Spinal cord (tissue), 10 donors: ENCODE results near the gene ZNF267. TPM values are rescaled to one million over a fixed set of nuclear protein-coding genes. Genes with fewer than 3 reads are reported as not detected.
A peak's percentile ranks its signal among the peaks of the same experiment; 100 is the strongest.
"Not testable (repeated sequence)": the region's sequence is repeated elsewhere in the genome, so short reads cannot be mapped to it uniquely, and the experiment has no call there.

Source experiments
- DNase-seq, 6 donors: peaks; one replicate each; pipeline versions ENCODE4 v3.0.0 to v3.0.0-alpha.2; 2013 to 2015; ENCODE audit warnings: low spot score in 6 of 6, low read depth in 4 of 6
- H3K27ac ChIP-seq: one replicate; pipeline ENCODE4 v1.5.1; 2013; ENCODE audit warnings: low read depth, low read length, control low read depth
- H3K27me3 ChIP-seq: one replicate; pipeline ENCODE4 v1.6.1; 2013; ENCODE audit warnings: low read length; ENCODE audit not compliant: control insufficient read depth, insufficient read depth
- H3K36me3 ChIP-seq: one replicate; pipeline ENCODE4 v1.6.1; 2013; ENCODE audit warnings: low read length; ENCODE audit not compliant: control insufficient read depth, insufficient read depth
- H3K4me1 ChIP-seq: one replicate; pipeline ENCODE4 v1.6.1; 2013; ENCODE audit warnings: low read length; ENCODE audit not compliant: control insufficient read depth, insufficient read depth
- H3K4me3 ChIP-seq: one replicate; pipeline ENCODE4 v1.5.1; 2013; ENCODE audit warnings: low read depth, low read length, control low read depth
- H3K9me3 ChIP-seq: one replicate; pipeline ENCODE4 v1.6.1; 2013; ENCODE audit warnings: low read length; ENCODE audit not compliant: control insufficient read depth, insufficient read depth
- WGBS: methylation state at CpG from one replicate; pipeline ENCODE4 v1.1.5; 2013; ENCODE audit warnings: missing lambda C conversion rate; ENCODE audit not compliant: insufficient coverage; 5-methylcytosine and 5-hydroxymethylcytosine counted together
- long read RNA-seq, 4 donors: transcript quantifications; one replicate each; lab custom pipeline, GENCODE V29; 2026
- polyA plus RNA-seq, 2 donors: library from polyadenylated mRNA; unstranded; fragments of 120-200 nt; gene quantifications; one replicate each; pipeline ENCODE4 v1.2.1, GENCODE V29; 2013; ENCODE audit not compliant: insufficient read length in 2 of 2
- total RNA-seq, 2 donors: library from RNA; depleted of rRNA in 1 of 2; stranded (reverse); fragments of 120-200 nt in 1 of 2; fragments of >200 nt in 1 of 2; gene quantifications; one replicate each; pipeline versions ENCODE4 v1.2.3 to v1.2.4, GENCODE V29; 2013 to 2014
- donor health status: healthy.

ZNF267 gene
- total RNA-seq = 10 to 100 TPM; 13.0 to 19.8 TPM
- polyA plus RNA-seq = 1 to 10 TPM; 6.6 to 9.5 TPM
- long read RNA-seq, donor 1, full-length matches to known transcripts = 5 of 5 reads
- long read RNA-seq, donor 1, partial matches to known transcripts = 0 of 5 reads
- long read RNA-seq, donor 1, other reads (novel, unspliced or antisense) = 0 of 5 reads
- long read RNA-seq, donor 2, full-length matches to known transcripts = 6 of 6 reads
- long read RNA-seq, donor 2, partial matches to known transcripts = 0 of 6 reads
- long read RNA-seq, donor 2, other reads (novel, unspliced or antisense) = 0 of 6 reads
- long read RNA-seq, donor 3, full-length matches to known transcripts = 6 of 6 reads
- long read RNA-seq, donor 3, partial matches to known transcripts = 0 of 6 reads
- long read RNA-seq, donor 3, other reads (novel, unspliced or antisense) = 0 of 6 reads
- long read RNA-seq, donor 4, full-length matches to known transcripts = 5 of 5 reads
- long read RNA-seq, donor 4, partial matches to known transcripts = 0 of 5 reads
- long read RNA-seq, donor 4, other reads (novel, unspliced or antisense) = 0 of 5 reads

DNA sequence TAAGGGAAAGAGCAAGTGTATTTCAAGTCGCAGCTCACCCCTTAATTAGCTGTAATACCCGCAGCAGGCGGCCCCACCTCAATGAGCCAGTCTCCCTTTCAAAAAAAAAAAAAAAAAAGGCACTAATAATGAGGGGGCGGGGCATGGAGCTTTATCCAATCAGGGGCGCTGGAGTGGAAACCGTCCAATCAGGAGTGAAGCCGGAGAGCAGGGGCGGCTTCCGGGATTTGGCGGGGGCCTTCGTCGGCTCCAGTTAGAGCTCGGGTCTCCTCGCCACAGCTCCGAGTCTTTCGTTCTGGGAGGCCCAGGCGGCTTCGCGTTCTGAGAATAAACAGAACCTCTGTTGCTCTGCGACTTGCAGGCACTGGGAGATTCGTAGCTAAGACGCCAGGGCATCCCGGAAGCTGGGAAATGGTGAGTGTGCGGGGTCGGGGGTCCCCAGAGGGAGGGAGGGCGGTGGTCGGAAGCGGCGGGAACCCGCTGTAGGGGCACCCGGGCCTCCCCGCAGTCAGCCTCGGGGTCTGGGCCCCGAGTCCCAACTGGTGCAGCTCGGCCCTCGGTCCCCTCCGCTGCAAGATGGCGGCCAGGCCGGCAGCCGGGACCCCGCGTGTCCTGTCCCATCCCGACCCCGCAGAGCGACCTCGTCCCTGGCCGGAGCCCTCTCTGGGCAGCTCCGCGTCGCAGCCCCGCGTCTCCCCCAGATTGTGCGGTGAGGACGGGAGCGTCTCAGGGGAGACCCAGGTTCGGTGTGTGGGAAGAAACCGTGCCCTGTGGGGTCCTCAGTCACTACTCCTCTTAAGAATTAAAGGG, at the start of gene ZNF267:
Gene ZNF267 (plus strand): TSS at position 252 of the 810 bp plus-strand sequence. CDS start 160 bp downstream, at position 412.
- peak within 1 kb of the TSS; percentile 84 for H3K27ac ChIP-seq
- DNase-seq = peak; percentile 81 to 99 (median 92)
- H3K9me3 ChIP-seq = no peaks in the 10 kb centered on the region
- WGBS = 0% methylated on average over 50 of the region's 57 CpGs
- H3K4me3 ChIP-seq = peak within 1 kb of the TSS; percentile 61
- H3K4me1 ChIP-seq = peaks cover 10% of the 10 kb centered on the region
- peaks cover 7% of the 10 kb centered on the region for H3K36me3 ChIP-seq
- no peaks in the 10 kb centered on the region for H3K27me3 ChIP-seq

DNA sequence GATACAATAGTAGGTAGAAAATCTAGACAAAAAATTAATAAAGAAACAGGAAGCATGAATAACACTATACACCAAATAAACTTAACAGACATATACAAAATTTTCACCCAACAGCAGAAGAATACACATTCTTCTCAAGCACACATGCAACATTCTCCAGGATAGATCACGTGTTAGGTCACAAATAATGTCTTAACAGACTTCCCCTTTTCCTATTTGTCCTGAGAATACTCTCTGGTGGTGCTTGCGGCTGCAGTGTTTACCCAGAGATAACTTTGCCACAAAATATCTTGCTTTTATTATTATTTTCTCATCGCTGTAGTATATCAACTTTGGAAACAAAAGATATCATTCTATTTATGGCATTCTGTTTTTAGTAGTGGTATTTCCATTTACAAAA, 40.6 kb upstream of the ZNF267 start:
- no peak for DNase-seq

DNA sequence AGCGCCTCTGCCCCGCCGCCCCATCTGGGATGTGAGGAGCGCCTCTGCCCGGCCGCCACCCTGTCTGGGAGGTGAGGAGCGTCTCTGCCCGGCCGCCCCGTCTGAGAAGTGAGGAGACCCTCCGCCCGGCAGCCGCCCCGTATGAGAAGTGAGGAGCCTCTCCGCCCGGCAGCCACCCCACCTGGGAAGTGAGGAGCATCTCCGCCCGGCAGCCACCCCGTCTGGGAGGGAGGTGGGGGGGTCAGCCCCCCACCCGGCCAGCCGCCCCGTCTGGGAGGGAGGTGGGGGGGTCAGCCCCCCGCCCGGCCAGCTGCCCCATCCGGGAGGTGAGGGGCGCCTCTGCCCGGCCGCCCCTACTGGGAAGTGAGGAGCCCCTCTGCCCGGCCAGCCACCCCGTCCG, 37.2 kb upstream of the ZNF267 start:
- H3K27ac ChIP-seq, H3K9me3 ChIP-seq, H3K27me3 ChIP-seq, H3K4me3 ChIP-seq, DNase-seq, H3K4me1 ChIP-seq, H3K36me3 ChIP-seq: not testable (repeated sequence)
- 100% methylated on average over 1 of the region's 31 CpGs for WGBS

More for the DNA sequence above, 40.6 kb upstream of the ZNF267 start:
- 40% methylated on average over 1 of the region's 3 CpGs for WGBS
- Histone ChIP-seq H3K27me3 (no peaks in the 10 kb centered on the region), H3K4me3 (no peak overlapping the region), H3K27ac (no peak overlapping the region), H3K36me3 (no peaks in the 10 kb centered on the region), H3K9me3 (no peaks in the 10 kb centered on the region), H3K4me1 (no peaks in the 10 kb centered on the region)

GRCh38 chr16:31842864-31843263, 30.7 kb upstream of the ZNF267 start:
- WGBS = 59% methylated on average over 6 of the region's 7 CpGs
- Histone ChIP-seq H3K36me3 (no peaks in the 10 kb centered on the region), H3K4me3 (no peak overlapping the region), H3K9me3 (peaks cover 6% of the 10 kb centered on the region), H3K27ac (no peak overlapping the region), H3K27me3 (no peaks in the 10 kb centered on the region), H3K4me1 (no peaks in the 10 kb centered on the region)
- DNase-seq = no peak

GRCh38 chr16:31848572-31848971, 25.0 kb upstream of the ZNF267 start:
- not testable (repeated sequence) for H3K4me3 ChIP-seq, H3K27me3 ChIP-seq, H3K27ac ChIP-seq, H3K9me3 ChIP-seq, H3K36me3 ChIP-seq, H3K4me1 ChIP-seq, DNase-seq
- WGBS = no CpG with 5 or more reads among the region's 2 CpGs

DNA sequence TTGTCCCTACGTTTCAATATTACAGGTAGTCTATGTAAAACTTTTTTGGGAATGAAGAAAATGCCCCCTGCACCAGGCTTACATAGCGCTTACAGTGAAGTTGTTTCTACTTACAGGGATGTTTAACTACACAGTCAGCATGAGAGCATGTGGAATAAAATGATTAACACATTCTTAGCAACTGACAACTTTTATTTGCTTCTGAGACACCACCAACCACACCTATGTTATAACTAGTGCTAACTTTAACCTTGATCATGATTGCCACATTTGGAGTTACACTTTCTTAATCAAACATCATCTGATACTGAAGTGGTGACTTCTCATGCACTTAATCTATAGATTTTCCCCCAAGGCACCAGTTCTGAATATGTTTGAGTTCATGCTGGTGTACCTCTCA, 20.3 kb upstream of the ZNF267 start:
- Histone ChIP-seq H3K4me1 (no peaks in the 10 kb centered on the region), H3K27me3 (no peaks in the 10 kb centered on the region), H3K27ac (no peak overlapping the region), H3K9me3 (peaks cover 6% of the 10 kb centered on the region), H3K36me3 (no peaks in the 10 kb centered on the region), H3K4me3 (no peak overlapping the region)
- no CpG with 5 or more reads among the region's 2 CpGs for WGBS
- no peak for DNase-seq

- no peaks in the 10 kb centered on the region for H3K4me1 ChIP-seq
- H3K27ac ChIP-seq = no peak overlapping the region
- H3K4me3 ChIP-seq = no peak overlapping the region
- H3K36me3 ChIP-seq = no peaks in the 10 kb centered on the region
- WGBS = no CpG with 5 or more reads among the region's 3 CpGs
- no peak for DNase-seq
- no peaks in the 10 kb centered on the region for H3K27me3 ChIP-seq
- no peaks in the 10 kb centered on the region for H3K9me3 ChIP-seq
Measured at GRCh38 chr16:31860508-31860907, 13.1 kb upstream of the ZNF267 start.

DNA sequence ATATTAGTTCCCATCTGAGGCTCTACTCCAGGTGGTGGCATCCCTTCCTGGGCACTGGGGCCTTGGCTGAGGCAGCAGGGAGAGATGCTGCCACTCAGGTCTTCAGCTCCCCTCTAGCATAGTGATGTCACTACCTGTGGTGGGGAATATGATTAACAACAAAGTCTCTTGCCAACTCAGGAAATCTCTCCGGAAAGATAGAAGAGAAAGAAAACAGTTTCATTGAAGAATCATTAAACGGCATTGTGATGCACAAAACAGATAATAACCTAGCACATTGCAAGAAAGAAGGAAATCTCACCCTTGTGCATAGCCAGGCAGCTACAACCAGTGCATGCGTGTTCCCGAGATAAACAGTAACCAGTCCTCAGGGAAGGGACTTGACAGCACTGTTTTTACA, 12.2 kb upstream of the ZNF267 start:
- H3K4me3 ChIP-seq = no peak overlapping the region
- H3K4me1 ChIP-seq = no peaks in the 10 kb centered on the region
- H3K36me3 ChIP-seq = no peaks in the 10 kb centered on the region
- WGBS = 80% methylated on average over 2 of the region's 4 CpGs
- DNase-seq = no peak
- H3K27me3 ChIP-seq = no peaks in the 10 kb centered on the region
- no peak overlapping the region for H3K27ac ChIP-seq
- no peaks in the 10 kb centered on the region for H3K9me3 ChIP-seq

GRCh38 chr16:31862761-31863160, 10.8 kb upstream of the ZNF267 start:
- Histone ChIP-seq H3K27ac (no peak overlapping the region), H3K4me3 (no peak overlapping the region), H3K9me3 (no peaks in the 10 kb centered on the region), H3K4me1 (no peaks in the 10 kb centered on the region), H3K27me3 (no peaks in the 10 kb centered on the region), H3K36me3 (no peaks in the 10 kb centered on the region)
- 100% methylated on average over 1 of the region's 3 CpGs for WGBS
- DNase-seq = no peak
